Endothelial cell of umbilical vein (primary cell): Measurements from ENCODE around the gene MLYCD. TPM values are rescaled to one million over a fixed set of nuclear protein-coding genes. Genes with fewer than 3 reads are reported as not detected.

Source experiments
- BruUV-seq: library from RNA; stranded (reverse); fragments of 400-500 nt; replicated peaks from 2 replicates; lab custom pipeline; 2021; lab: Mats Ljungman, UMichigan
- CTCF ChIA-PET: fragments of 300-600, 350-600 bp; sonication (Branson Sonifier 250); formaldehyde crosslinking; loops from one replicate; lab custom pipeline; 2021; ENCODE audit warnings: antibody characterized with exemption, inconsistent platforms; lab: Charles Lee
- POLR2A ChIA-PET: fragments of 300-600, 350-600 bp; sonication (Branson Sonifier 250); formaldehyde crosslinking; loops from one replicate; lab custom pipeline; 2021; ENCODE audit warnings: antibody characterized with exemption, inconsistent platforms; lab: Charles Lee
- DNase-seq: peaks from one replicate; pipeline ENCODE4 v3.0.0-alpha.2; 2011; ENCODE audit warnings: low read depth, low spot score
- FAIRE-seq: peaks from 2 replicates; lab custom pipeline; 2011; peaks lifted over from hg19 to GRCh38; lab: Jason Lieb, UNC
- H2AFZ ChIP-seq: 2 replicates; pipeline ENCODE4 v1.6.0; 2012; ENCODE audit warnings: low read depth, low read length, control low read depth, inconsistent platforms
- H3K27ac ChIP-seq: 2 replicates; pipeline ENCODE4 v1.5.1; 2011; ENCODE audit warnings: low read depth, mild to moderate bottlenecking, control low read depth, low read length, moderate library complexity; ENCODE audit not compliant: insufficient read depth
- H3K27me3 ChIP-seq, 2 experiments: 2 replicates each; pipeline versions ENCODE4 v1.6.0 to v1.6.1; 2011; ENCODE audit warnings: low read length in 2 of 2, mixed read lengths in 1 of 2; ENCODE audit not compliant: control insufficient read depth in 2 of 2, insufficient read depth in 2 of 2
- H3K36me3 ChIP-seq, 2 experiments: 2 replicates in 1 of 2; 3 replicates in 1 of 2; pipeline ENCODE4 v1.5.1; 2011; ENCODE audit warnings: low read length in 2 of 2, mild to moderate bottlenecking in 1 of 2, moderate library complexity in 1 of 2; ENCODE audit not compliant: control insufficient read depth in 2 of 2, insufficient read depth in 2 of 2; ENCODE audit errors: extremely low read depth in 1 of 2
- H3K4me1 ChIP-seq: 3 replicates; pipeline ENCODE4 v1.5.1; 2011; ENCODE audit warnings: mild to moderate bottlenecking, low read length; ENCODE audit not compliant: control insufficient read depth, insufficient read depth; ENCODE audit errors: extremely low read depth
- H3K4me2 ChIP-seq: 2 replicates; pipeline ENCODE4 v1.6.1; 2011; ENCODE audit warnings: low read length, control low read depth, mixed read lengths; ENCODE audit not compliant: insufficient read depth
- H3K4me3 ChIP-seq, 3 experiments: fragments of 200-600 bp in 1 of 3; sonication (generic), shearing (Covaris generic) in 1 of 3; replicated peaks in 1 of 3; 2 replicates each; pipeline ENCODE4 v1.5.1; 2011 to 2016; ENCODE audit warnings: control low read depth in 3 of 3, low read length in 3 of 3, mild to moderate bottlenecking in 2 of 3, inconsistent platforms in 1 of 3, low read depth in 1 of 3, moderate library complexity in 1 of 3; ENCODE audit not compliant: insufficient read depth in 1 of 3
- H3K79me2 ChIP-seq: 2 replicates; pipeline ENCODE4 v1.6.0; 2012; ENCODE audit warnings: low read length, inconsistent platforms; ENCODE audit not compliant: control insufficient read depth, insufficient read depth
- H3K9ac ChIP-seq: replicated peaks from 2 replicates; pipeline ENCODE3; 2011; ENCODE audit warnings: low read length, control low read depth; ENCODE audit not compliant: insufficient read depth; ENCODE audit errors: extremely low read depth
- H3K9me1 ChIP-seq: replicated peaks from 3 replicates; pipeline ENCODE4 v1.6.0; 2011; ENCODE audit warnings: mild to moderate bottlenecking, low read length; ENCODE audit not compliant: control insufficient read depth, insufficient read depth; ENCODE audit errors: extremely low read depth
- H3K9me3 ChIP-seq: replicated peaks from 2 replicates; pipeline ENCODE4 v1.5.1; 2012; ENCODE audit warnings: low read length, inconsistent platforms; ENCODE audit not compliant: control insufficient read depth, insufficient read depth
- H4K20me1 ChIP-seq: replicated peaks from 2 replicates; pipeline ENCODE3; 2011; ENCODE audit warnings: mild to moderate bottlenecking, low read length; ENCODE audit not compliant: control insufficient read depth, insufficient read depth; ENCODE audit errors: extremely low read depth
- EZH2 ChIP-seq: IDR thresholded peaks from 2 replicates; pipeline ENCODE4 v1.6.1; 2012; ENCODE audit warnings: borderline replicate concordance, low read depth, mild to moderate bottlenecking, moderate library complexity, low read length, inconsistent platforms; ENCODE audit not compliant: severe bottlenecking
- FOS ChIP-seq: IDR thresholded peaks from 2 replicates; pipeline ENCODE4 v1.6.1; 2011; ENCODE audit warnings: mild to moderate bottlenecking, low read length, moderate library complexity, borderline replicate concordance; ENCODE audit not compliant: insufficient read depth
- GATA2 ChIP-seq: IDR thresholded peaks from 2 replicates; pipeline ENCODE4 v1.7.0; 2011; ENCODE audit warnings: low read depth, mild to moderate bottlenecking, moderate library complexity, mixed read lengths, low read length; ENCODE audit not compliant: insufficient read length, insufficient read depth
- JUN ChIP-seq: IDR thresholded peaks from 2 replicates; pipeline ENCODE4 v1.6.1; 2011; ENCODE audit warnings: borderline replicate concordance, low read depth; ENCODE audit not compliant: insufficient read length, insufficient read depth
- MAX ChIP-seq: IDR thresholded peaks from 2 replicates; pipeline ENCODE4 v1.6.1; 2011; ENCODE audit not compliant: insufficient read depth, insufficient read length
- MYC ChIP-seq: IDR thresholded peaks from one replicate; pipeline ENCODE4 v1.6.1; 2011; ENCODE audit warnings: mild to moderate bottlenecking, low read depth, low read length
- POLR2A ChIP-seq: IDR thresholded peaks from 2 replicates; pipeline ENCODE4 v1.6.1; 2012; ENCODE audit warnings: low read depth, mild to moderate bottlenecking, control low read depth, low read length
- POLR2AphosphoS5 ChIP-seq: IDR thresholded peaks from 2 replicates; pipeline ENCODE4 v1.6.1; 2012; ENCODE audit warnings: low read depth, mild to moderate bottlenecking, control low read depth, low read length, moderate library complexity; ENCODE audit not compliant: insufficient read depth
- dilution Hi-C: fragments of 300-500 bp; cut with MboI; formaldehyde crosslinking; loops from one replicate; pipeline ENCODE4 v1.15.0; 2019; ENCODE audit warnings: low sequenced_read_pairs; ENCODE audit not compliant: extremely low pct_ligation_motif_present
- intact Hi-C: fragments of 100-400 bp; cut with micrococcal nuclease; formaldehyde crosslinking; loops from one replicate; pipeline ENCODE4 v1.10.0; 2022
- polyA plus RNA-seq, 4 experiments: library from polyadenylated mRNA; depleted of rRNA in 3 of 4; stranded (reverse) in 3 of 4; unstranded in 1 of 4; fragments of >200 nt; gene quantifications; 2 replicates each; pipeline versions ENCODE4 v1.2.1 to v1.2.3, GENCODE V29; 2011 to 2012; ENCODE audit warnings: missing spikeins in 1 of 4
- total RNA-seq: library from RNA; stranded (reverse); gene quantifications from 2 replicates; pipeline ENCODE4 v1.2.3, GENCODE V29; 2021
- TF ChIP-seq, protein P1 (sequence below), 2 donors: IDR thresholded peaks; 1 replicate in 1 of 2; 2 replicates in 1 of 2; pipeline ENCODE4 v1.5.1; 2011; ENCODE audit warnings: low read length in 2 of 2, mild to moderate bottlenecking in 2 of 2, moderate library complexity in 2 of 2, control low read depth in 1 of 2, inconsistent platforms in 1 of 2, low read depth in 1 of 2; ENCODE audit not compliant: insufficient read depth in 1 of 2; ENCODE audit errors: extremely low read depth in 1 of 2

The MLYCD gene
- total and polyA plus RNA-seq, 2 donors (not counting 3 experiments of a cell fraction or from before 2014, with no cell fraction given): 2.0 to 3.4 TPM

DNA sequence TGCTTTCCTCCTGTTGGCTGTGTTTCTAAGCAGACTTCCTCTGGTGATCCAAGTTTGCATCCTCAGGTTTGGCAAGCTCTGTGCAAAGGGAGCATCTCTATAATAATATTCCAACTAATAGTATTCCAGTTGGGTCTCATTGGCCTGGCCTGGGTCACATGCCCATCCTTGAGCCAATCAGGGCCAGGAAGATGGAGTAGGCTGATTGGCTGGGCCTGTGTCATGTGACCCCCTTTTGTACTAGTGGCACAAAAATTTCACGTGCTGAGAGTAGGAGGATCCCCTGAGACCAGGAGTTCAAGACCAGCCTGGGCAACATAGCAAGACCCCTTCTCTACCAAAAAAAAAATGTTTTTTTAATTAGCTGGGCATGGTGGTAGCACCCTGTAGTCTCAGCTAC lies 35.2 kb upstream of the MLYCD start:
- H3K4me3 ChIP-seq: no peak overlapping the region
- no peak for TF ChIP-seq MAX
- TF ChIP-seq POLR2AphosphoS5: no peak
- TF ChIP-seq EZH2: no peak
- TF ChIP-seq FOS: no peak
- TF ChIP-seq MYC: no peak
- TF ChIP-seq POLR2A: no peak
- TF ChIP-seq GATA2: no peak
- no peak for TF ChIP-seq JUN
- TF ChIP-seq, protein P1, sequence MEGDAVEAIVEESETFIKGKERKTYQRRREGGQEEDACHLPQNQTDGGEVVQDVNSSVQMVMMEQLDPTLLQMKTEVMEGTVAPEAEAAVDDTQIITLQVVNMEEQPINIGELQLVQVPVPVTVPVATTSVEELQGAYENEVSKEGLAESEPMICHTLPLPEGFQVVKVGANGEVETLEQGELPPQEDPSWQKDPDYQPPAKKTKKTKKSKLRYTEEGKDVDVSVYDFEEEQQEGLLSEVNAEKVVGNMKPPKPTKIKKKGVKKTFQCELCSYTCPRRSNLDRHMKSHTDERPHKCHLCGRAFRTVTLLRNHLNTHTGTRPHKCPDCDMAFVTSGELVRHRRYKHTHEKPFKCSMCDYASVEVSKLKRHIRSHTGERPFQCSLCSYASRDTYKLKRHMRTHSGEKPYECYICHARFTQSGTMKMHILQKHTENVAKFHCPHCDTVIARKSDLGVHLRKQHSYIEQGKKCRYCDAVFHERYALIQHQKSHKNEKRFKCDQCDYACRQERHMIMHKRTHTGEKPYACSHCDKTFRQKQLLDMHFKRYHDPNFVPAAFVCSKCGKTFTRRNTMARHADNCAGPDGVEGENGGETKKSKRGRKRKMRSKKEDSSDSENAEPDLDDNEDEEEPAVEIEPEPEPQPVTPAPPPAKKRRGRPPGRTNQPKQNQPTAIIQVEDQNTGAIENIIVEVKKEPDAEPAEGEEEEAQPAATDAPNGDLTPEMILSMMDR (IDR thresholded peaks at IDR 0.05; ENCODE audit: extremely low read depth in 1 of 2, insufficient read depth in 1 of 2, low read depth in 1 of 2, low read length in 2 of 2): no peak
- H3K27me3 ChIP-seq: peaks cover 0 to 5% of the 10 kb centered on the region in 2 experiments
- no peaks in the 10 kb centered on the region for H3K9me1 ChIP-seq
- FAIRE-seq (no peak), DNase-seq (no peak)
- dilution Hi-C loops (no loop called here), intact Hi-C loops (no loop called here)
- CTCF ChIA-PET: interaction anchor here (2.0 kb wide), 1 partner anchor 37 kb away, joined by 5 read pairs; no protein-coding TSS in a partner anchor
- no peaks in the 10 kb centered on the region for H3K79me2 ChIP-seq
- no peak overlapping the region for H3K4me2 ChIP-seq
- no peaks in the 10 kb centered on the region for H3K36me3 ChIP-seq
- H2AFZ ChIP-seq: no peak overlapping the region
- H3K27ac ChIP-seq: no peak overlapping the region
- no peaks in the 10 kb centered on the region for H3K9me3 ChIP-seq
- no peaks in the 10 kb centered on the region for H4K20me1 ChIP-seq
- H3K4me1 ChIP-seq: no peaks in the 10 kb centered on the region
- POLR2A ChIA-PET: no interaction called here
- no peak overlapping the region for H3K9ac ChIP-seq
- no TSS peak for BruUV-seq
